ENCODE measurements around the gene TEX26.

DNA sequence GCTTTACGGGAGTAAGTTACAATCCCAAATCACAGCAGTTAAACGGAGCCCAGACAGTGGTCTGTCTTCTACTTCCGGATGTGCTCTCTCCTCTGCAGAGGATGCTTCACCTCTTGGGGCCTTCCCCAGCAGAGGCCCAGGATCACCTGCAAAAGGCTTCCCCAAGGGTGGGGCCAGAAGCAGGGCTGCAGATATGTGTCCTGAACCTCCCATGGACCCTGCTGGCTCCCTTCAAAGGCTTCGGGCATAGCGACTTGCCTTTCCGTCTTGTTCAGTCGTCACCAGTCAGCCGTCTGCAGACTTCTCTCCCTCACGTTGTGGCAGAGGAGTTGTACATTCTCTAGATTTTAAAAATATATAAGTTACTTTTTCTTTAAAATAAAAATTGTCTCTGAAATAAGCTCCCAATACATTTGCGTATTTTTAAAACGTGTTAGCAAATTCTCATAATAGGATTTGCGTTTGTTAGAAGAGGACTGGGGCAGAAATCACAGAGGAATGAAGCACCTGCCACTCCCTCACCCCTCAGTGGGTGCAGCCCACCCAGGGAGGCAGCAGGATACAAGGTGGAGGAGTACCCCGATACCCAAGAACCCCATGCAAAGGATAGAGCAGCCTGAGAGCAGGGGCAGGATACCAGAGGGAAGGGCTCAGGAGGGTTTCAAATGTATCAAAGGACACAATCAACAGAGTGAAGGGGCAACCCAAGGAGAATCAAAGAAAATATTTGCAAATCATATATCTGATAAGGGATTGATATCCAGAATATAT, 49.3 kb upstream of the TEX26 start:
- TF ChIP-seq, protein P1, sequence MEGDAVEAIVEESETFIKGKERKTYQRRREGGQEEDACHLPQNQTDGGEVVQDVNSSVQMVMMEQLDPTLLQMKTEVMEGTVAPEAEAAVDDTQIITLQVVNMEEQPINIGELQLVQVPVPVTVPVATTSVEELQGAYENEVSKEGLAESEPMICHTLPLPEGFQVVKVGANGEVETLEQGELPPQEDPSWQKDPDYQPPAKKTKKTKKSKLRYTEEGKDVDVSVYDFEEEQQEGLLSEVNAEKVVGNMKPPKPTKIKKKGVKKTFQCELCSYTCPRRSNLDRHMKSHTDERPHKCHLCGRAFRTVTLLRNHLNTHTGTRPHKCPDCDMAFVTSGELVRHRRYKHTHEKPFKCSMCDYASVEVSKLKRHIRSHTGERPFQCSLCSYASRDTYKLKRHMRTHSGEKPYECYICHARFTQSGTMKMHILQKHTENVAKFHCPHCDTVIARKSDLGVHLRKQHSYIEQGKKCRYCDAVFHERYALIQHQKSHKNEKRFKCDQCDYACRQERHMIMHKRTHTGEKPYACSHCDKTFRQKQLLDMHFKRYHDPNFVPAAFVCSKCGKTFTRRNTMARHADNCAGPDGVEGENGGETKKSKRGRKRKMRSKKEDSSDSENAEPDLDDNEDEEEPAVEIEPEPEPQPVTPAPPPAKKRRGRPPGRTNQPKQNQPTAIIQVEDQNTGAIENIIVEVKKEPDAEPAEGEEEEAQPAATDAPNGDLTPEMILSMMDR (IDR thresholded peaks at IDR 0.05 in 4 of 5, conservative IDR thresholded peaks at IDR 0.05 in 1 of 5), result no peak
- no peak for TF ChIP-seq POLR2A (IDR thresholded peaks at IDR 0.05)
